HCT116 (cell line): ENCODE data around the gene MMEL1. TPM values are rescaled to one million over a fixed set of nuclear protein-coding genes. Genes with fewer than 3 reads are reported as not detected.

Source experiments
- ATAC-seq: fragments of 200-7000 bp; cut with Tn5 transposase; 2 replicates; pipeline ENCODE4 v1.9.1; 2020; ENCODE audit warnings: mild to moderate bottlenecking, moderate library complexity
- BruUV-seq: library from RNA; stranded (reverse); fragments of 400-500 nt; replicated peaks from 2 replicates; lab custom pipeline; 2021; lab: Mats Ljungman, UMichigan
- CTCF ChIA-PET: fragments of 300-600 bp; sonication (Branson Sonifier 250); formaldehyde crosslinking; loops from one replicate; lab custom pipeline; 2021; ENCODE audit warnings: antibody characterized with exemption; lab: Charles Lee
- POLR2A ChIA-PET: fragments of 300-600, 350-600 bp; sonication (Branson Sonifier 250); formaldehyde crosslinking; loops from one replicate; lab custom pipeline; 2021; ENCODE audit warnings: antibody characterized with exemption; lab: Charles Lee
- RAD21 ChIA-PET, 2 experiments: fragments of 300-600 bp; sonication (Branson Sonifier 250); formaldehyde crosslinking; loops; one replicate each; lab custom pipeline; 2023; ENCODE audit warnings: low total read pairs in 2 of 2; ENCODE audit not compliant: uncharacterized antibody in 2 of 2, unreplicated experiment in 2 of 2, low non-redundant PET in 1 of 2; lab: Charles Lee
- DNase-seq: peaks from one replicate; pipeline ENCODE4 v3.0.0-alpha.2; 2010; ENCODE audit warnings: low read depth, low spot score
- H2AFZ ChIP-seq: fragments of 200-600 bp; shearing (Covaris generic), sonication (generic); 2 replicates; pipeline ENCODE4 v1.6.1; 2017; ENCODE audit warnings: low read depth, mixed run types, mixed read lengths, antibody characterized with exemption, low read length; ENCODE audit not compliant: poor library complexity, severe bottlenecking
- H3K27ac ChIP-seq: 2 replicates; pipeline ENCODE4 v1.5.1; 2012; ENCODE audit warnings: low read depth, low read length
- H3K27me3 ChIP-seq: fragments of 200-600 bp; sonication (generic); 2 replicates; pipeline ENCODE4 v1.6.1; 2016; ENCODE audit warnings: mixed run types, low read length, mixed read lengths; ENCODE audit not compliant: insufficient read depth
- H3K36me3 ChIP-seq, 2 experiments: fragments of 200-500 bp in 1 of 2; fragments of 200-600 bp in 1 of 2; sonication (Bioruptor generic) in 1 of 2; sonication (generic) in 1 of 2; 2 replicates each; pipeline versions ENCODE4 v1.5.1 to v1.6.1; 2014 to 2016; ENCODE audit warnings: low read length in 2 of 2, inconsistent platforms in 1 of 2, mixed read lengths in 1 of 2, mixed run types in 1 of 2; ENCODE audit not compliant: insufficient read depth in 2 of 2, control insufficient read depth in 1 of 2
- H3K4me1 ChIP-seq, 2 experiments: fragments of 200-600 bp in 1 of 2; sonication (generic) in 1 of 2; 2 replicates each; pipeline versions ENCODE4 v1.5.1 to v1.6.1; 2012 to 2017; ENCODE audit warnings: low read length in 2 of 2, inconsistent platforms in 1 of 2, mild to moderate bottlenecking in 1 of 2, mixed read lengths in 1 of 2, mixed run types in 1 of 2, moderate library complexity in 1 of 2; ENCODE audit not compliant: insufficient read depth in 2 of 2, control insufficient read depth in 1 of 2
- H3K4me2 ChIP-seq: fragments of 200-600 bp; sonication (generic); 2 replicates; pipeline ENCODE4 v1.6.1; 2017; ENCODE audit warnings: mixed run types, low read length, mixed read lengths
- H3K4me3 ChIP-seq, 2 experiments: fragments of 200-600 bp in 1 of 2; sonication (generic) in 1 of 2; replicated peaks in 1 of 2; 2 replicates each; pipeline ENCODE4 v1.5.1; 2011 to 2016; ENCODE audit warnings: low read length in 2 of 2, control low read depth in 1 of 2, low read depth in 1 of 2, mild to moderate bottlenecking in 1 of 2, mixed read lengths in 1 of 2, mixed run types in 1 of 2
- H3K79me2 ChIP-seq: fragments of 200-600 bp; sonication (generic); 2 replicates; pipeline ENCODE4 v1.6.1; 2017; ENCODE audit warnings: mild to moderate bottlenecking, mixed run types, low read length, moderate library complexity, mixed read lengths; ENCODE audit not compliant: insufficient read depth
- H3K9ac ChIP-seq: fragments of 200-600 bp; sonication (generic); 2 replicates; pipeline ENCODE4 v1.6.1; 2016; ENCODE audit warnings: low read length, mixed read lengths
- H3K9me2 ChIP-seq: fragments of 200-600 bp; sonication (generic), shearing (Covaris generic); 2 replicates; pipeline ENCODE4 v1.6.1; 2017; ENCODE audit warnings: mixed run types, mild to moderate bottlenecking, moderate library complexity; ENCODE audit not compliant: insufficient read depth
- H3K9me3 ChIP-seq, 2 experiments: fragments of 200-500 bp in 1 of 2; fragments of 200-600 bp in 1 of 2; sonication (Bioruptor generic) in 1 of 2; sonication (generic) in 1 of 2; 2 replicates each; pipeline ENCODE4 v1.6.1; 2014 to 2017; ENCODE audit warnings: low read length in 2 of 2, mixed read lengths in 2 of 2, inconsistent platforms in 1 of 2, low read depth in 1 of 2, mild to moderate bottlenecking in 1 of 2, mixed run types in 1 of 2, moderate library complexity in 1 of 2; ENCODE audit not compliant: control insufficient read depth in 1 of 2, insufficient read depth in 1 of 2
- H4K20me1 ChIP-seq: fragments of 200-600 bp; sonication (generic), shearing (Covaris generic); 2 replicates; pipeline ENCODE4 v1.6.1; 2017; ENCODE audit warnings: mixed run types, mild to moderate bottlenecking, moderate library complexity; ENCODE audit not compliant: insufficient read depth
- FOSL1 ChIP-seq: IDR thresholded peaks from 2 replicates; pipeline ENCODE4 v1.6.1; 2012; ENCODE audit warnings: low read depth
- SRF ChIP-seq: IDR thresholded peaks from 2 replicates; pipeline ENCODE4 v1.6.1; 2012; ENCODE audit warnings: low read depth
- TCF7L2 ChIP-seq: IDR thresholded peaks from 2 replicates; pipeline ENCODE4 v1.7.0; 2011; ENCODE audit warnings: borderline replicate concordance, inconsistent platforms; ENCODE audit not compliant: insufficient read depth, insufficient read length; ENCODE audit errors: extremely low read depth
- ZFX ChIP-seq: fragments of 450-650 bp; IDR thresholded peaks from 2 replicates; pipeline ENCODE4 v1.6.1; 2017
- intact Hi-C: fragments of 100-400 bp; cut with micrococcal nuclease; formaldehyde crosslinking; loops from 2 replicates; pipeline ENCODE4 v1.10.0; 2022
- total RNA-seq: library from RNA; stranded (reverse); gene quantifications from one replicate; pipeline ENCODE4 v1.2.1, GENCODE V29; 2021; ENCODE audit not compliant: unreplicated experiment
- TF ChIP-seq, protein P1 (sequence below): IDR thresholded peaks from 2 replicates; pipeline ENCODE4 v1.6.1; 2011; ENCODE audit warnings: mild to moderate bottlenecking, low read length, moderate library complexity; ENCODE audit not compliant: insufficient replicate concordance; ENCODE audit errors: extremely low read depth
- TF ChIP-seq, protein P2 (sequence below): IDR thresholded peaks from 2 replicates; pipeline ENCODE4 v1.6.1; 2012

MMEL1 gene
- total RNA-seq, 1 experiment from 2014 or later = 2.7 TPM

DNA sequence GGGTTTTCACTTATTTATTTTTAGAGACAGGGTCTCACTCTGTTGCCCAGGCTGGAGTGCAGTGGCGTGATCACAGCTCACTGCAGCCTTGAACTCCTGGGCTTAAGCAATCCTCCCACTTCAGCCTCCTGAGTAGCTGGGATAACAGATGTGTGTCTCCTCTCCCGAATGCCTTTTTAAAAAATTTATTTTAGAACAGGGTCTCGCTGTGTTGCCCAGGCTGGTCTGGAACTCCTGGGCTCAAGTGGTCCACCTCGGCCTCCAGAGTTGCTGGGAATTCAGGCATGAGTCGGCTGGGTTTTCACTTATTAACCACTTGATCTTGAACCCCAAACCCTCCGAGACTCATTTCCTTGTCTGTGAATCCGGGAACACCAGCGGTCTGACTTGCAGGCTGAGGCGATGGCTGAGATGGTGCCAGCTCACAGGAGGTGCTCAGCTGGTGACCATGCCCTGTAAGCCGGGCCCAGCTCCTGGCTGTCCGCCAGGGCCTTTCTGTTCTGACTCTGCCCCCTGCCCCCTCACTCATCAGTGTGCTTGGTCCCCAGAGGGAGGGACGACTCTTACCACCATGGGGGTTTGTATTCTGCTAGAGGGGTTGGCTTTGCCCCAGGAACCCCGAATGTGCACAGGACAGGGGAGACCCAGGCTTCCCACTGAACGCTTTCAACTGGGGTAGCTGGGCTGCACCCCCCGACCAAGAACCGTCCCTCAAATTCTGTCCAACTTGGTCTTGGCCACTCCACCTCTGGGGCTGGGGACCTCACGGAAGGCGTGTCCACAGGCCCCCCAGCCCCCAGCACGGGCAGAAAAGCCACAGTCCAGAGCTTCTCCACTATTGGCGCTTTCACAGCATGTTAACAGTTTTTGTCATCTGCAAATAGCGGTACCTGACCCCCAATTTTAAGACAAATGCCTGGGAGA is 22.5 kb downstream of the MMEL1 start:
- H3K79me2 ChIP-seq = no peaks in the 10 kb centered on the region

More for the DNA sequence above, 22.5 kb downstream of the MMEL1 start:
- Histone ChIP-seq H3K4me2 (peak overlapping the region; percentile 84), H3K4me1 (peaks cover 11 to 16% of the 10 kb centered on the region in 2 experiments), H3K9ac (no peak overlapping the region; the same call in 1 of the 2 replicates), H3K9me3 (peaks cover 0 to 8% of the 10 kb centered on the region in 2 experiments; a peak in 1 of 4 replicates), H3K36me3 (no peaks in the 10 kb centered on the region), H3K27me3 (no peaks in the 10 kb centered on the region; the same call in 1 of the 2 replicates), H4K20me1 (no peaks in the 10 kb centered on the region), H3K27ac (no peak overlapping the region), H3K9me2 (no peaks in the 10 kb centered on the region), H2AFZ (peak overlapping the region; percentile 67), H3K4me3 (peak overlapping the region; percentile 36 to 56)
- TF ChIP-seq FOSL1 = no peak
- TF ChIP-seq, protein P1, sequence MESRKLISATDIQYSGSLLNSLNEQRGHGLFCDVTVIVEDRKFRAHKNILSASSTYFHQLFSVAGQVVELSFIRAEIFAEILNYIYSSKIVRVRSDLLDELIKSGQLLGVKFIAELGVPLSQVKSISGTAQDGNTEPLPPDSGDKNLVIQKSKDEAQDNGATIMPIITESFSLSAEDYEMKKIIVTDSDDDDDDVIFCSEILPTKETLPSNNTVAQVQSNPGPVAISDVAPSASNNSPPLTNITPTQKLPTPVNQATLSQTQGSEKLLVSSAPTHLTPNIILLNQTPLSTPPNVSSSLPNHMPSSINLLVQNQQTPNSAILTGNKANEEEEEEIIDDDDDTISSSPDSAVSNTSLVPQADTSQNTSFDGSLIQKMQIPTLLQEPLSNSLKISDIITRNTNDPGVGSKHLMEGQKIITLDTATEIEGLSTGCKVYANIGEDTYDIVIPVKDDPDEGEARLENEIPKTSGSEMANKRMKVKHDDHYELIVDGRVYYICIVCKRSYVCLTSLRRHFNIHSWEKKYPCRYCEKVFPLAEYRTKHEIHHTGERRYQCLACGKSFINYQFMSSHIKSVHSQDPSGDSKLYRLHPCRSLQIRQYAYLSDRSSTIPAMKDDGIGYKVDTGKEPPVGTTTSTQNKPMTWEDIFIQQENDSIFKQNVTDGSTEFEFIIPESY = no peak
- no peak for TF ChIP-seq SRF
- TF ChIP-seq, protein P2, sequence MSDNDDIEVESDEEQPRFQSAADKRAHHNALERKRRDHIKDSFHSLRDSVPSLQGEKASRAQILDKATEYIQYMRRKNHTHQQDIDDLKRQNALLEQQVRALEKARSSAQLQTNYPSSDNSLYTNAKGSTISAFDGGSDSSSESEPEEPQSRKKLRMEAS = no peak
- TF ChIP-seq TCF7L2 = no peak
- TF ChIP-seq ZFX = no peak
- RAD21 ChIA-PET = interaction anchor here in 1 of 2 experiments (0.6 kb wide), 1 partner anchor 24 kb away, joined by 9 read pairs; no protein-coding TSS in a partner anchor
- BruUV-seq = no TSS peak
- intact Hi-C loops = loop anchor here (1.0 kb wide), 1 partner anchor 24 kb away; the partner anchor contains the start of gene PRXL2B
- DNase-seq (no peak), ATAC-seq (no peak)
- CTCF ChIA-PET = no interaction called here
- POLR2A ChIA-PET = no interaction called here
